ENCODE results near the gene TSC22D1.
"Not testable (repeated sequence)": the region's sequence is repeated elsewhere in the genome, so short reads cannot be mapped to it uniquely, and the experiment has no call there.

TSC22D1 gene

GRCh38 chr13:44577236-44578066 lies 1.3 kb upstream of the TSC22D1 start:
- H3K4me1 Mint-ChIP-seq: peaks cover 42% of the 10 kb centered on the region
- H3K27me3 Mint-ChIP-seq: peaks cover 6% of the 10 kb centered on the region
- ATAC-seq (peak; percentile 78), DNase-seq (peak; percentile 93 to 94)
- no peaks in the 10 kb centered on the region for H3K9me3 Mint-ChIP-seq
- peak overlapping the region; percentile 95 to 97 for H3K4me3 Mint-ChIP-seq
- H3K27ac Mint-ChIP-seq: peak overlapping the region; percentile 90 to 98

- Mint-ChIP-seq H3K4me1 (peaks cover 50% of the 10 kb centered on the region), H3K9me3 (no peaks in the 10 kb centered on the region), H3K27me3 (peaks cover 6% of the 10 kb centered on the region), H3K4me3 (peak overlapping the region; percentile 95 to 97), H3K27ac (peak overlapping the region in 1 of 2 donors; percentile 98)
- peak in 1 of 2 donors; percentile 24 for DNase-seq
- ATAC-seq: peak; percentile 29
Observed at GRCh38 chr13:44576351-44577235, 463 bp upstream of the TSC22D1 start.

GRCh38 chr13:44575035-44575434 lies 1.1 kb downstream of the TSC22D1 start:
- ATAC-seq: no peak
- peaks cover 50% of the 10 kb centered on the region for H3K4me1 Mint-ChIP-seq
- peak overlapping the region; percentile 83 to 97 for H3K4me3 Mint-ChIP-seq
- peak overlapping the region in 1 of 2 donors; percentile 97 for H3K27ac Mint-ChIP-seq
- peaks cover 6% of the 10 kb centered on the region for H3K27me3 Mint-ChIP-seq
- H3K9me3 Mint-ChIP-seq: no peaks in the 10 kb centered on the region
- DNase-seq: no peak

- no peak for ATAC-seq
Observed at GRCh38 chr13:44574466-44574855, 1.7 kb downstream of the TSC22D1 start.

GRCh38 chr13:44573790-44574465 lies 2.2 kb downstream of the TSC22D1 start:
- ATAC-seq: no peak

More at GRCh38 chr13:44574466-44574855, 1.7 kb downstream of the TSC22D1 start:
- H3K4me1 Mint-ChIP-seq: peaks cover 50% of the 10 kb centered on the region
- no peak for DNase-seq
- H3K4me3 Mint-ChIP-seq: peak overlapping the region in 1 of 2 donors; percentile 97
- H3K9me3 Mint-ChIP-seq: no peaks in the 10 kb centered on the region
- peaks cover 6% of the 10 kb centered on the region for H3K27me3 Mint-ChIP-seq
- no peak overlapping the region for H3K27ac Mint-ChIP-seq

GRCh38 chr13:44573071-44573470 lies 3.1 kb downstream of the TSC22D1 start:
- DNase-seq: no peak
- no peak overlapping the region for H3K4me3 Mint-ChIP-seq
- H3K9me3 Mint-ChIP-seq: no peaks in the 10 kb centered on the region
- H3K27me3 Mint-ChIP-seq: peaks cover under 1% of the 10 kb centered on the region
- ATAC-seq: no peak
- peaks cover 55% of the 10 kb centered on the region for H3K4me1 Mint-ChIP-seq
- peak overlapping the region in 1 of 2 donors; percentile 16 for H3K27ac Mint-ChIP-seq

More at GRCh38 chr13:44573790-44574465, 2.2 kb downstream of the TSC22D1 start:
- DNase-seq: no peak
- Mint-ChIP-seq H3K4me1 (peaks cover 52% of the 10 kb centered on the region), H3K9me3 (no peaks in the 10 kb centered on the region), H3K27ac (no peak overlapping the region), H3K27me3 (peaks cover 6% of the 10 kb centered on the region), H3K4me3 (no peak overlapping the region)

- no peaks in the 10 kb centered on the region for H3K27me3 Mint-ChIP-seq
- no peak overlapping the region for H3K27ac Mint-ChIP-seq
- ATAC-seq (no peak), DNase-seq (no peak)
- H3K9me3 Mint-ChIP-seq: no peaks in the 10 kb centered on the region
- peaks cover 40% of the 10 kb centered on the region for H3K4me1 Mint-ChIP-seq
- H3K4me3 Mint-ChIP-seq: no peak overlapping the region
Observed at GRCh38 chr13:44566601-44567000, 9.5 kb downstream of the TSC22D1 start.

GRCh38 chr13:44565881-44566280 lies 10.2 kb downstream of the TSC22D1 start:
- ATAC-seq: no peak
- Mint-ChIP-seq H3K4me1 (peaks cover 40% of the 10 kb centered on the region), H3K27ac (no peak overlapping the region), H3K4me3 (no peak overlapping the region), H3K9me3 (no peaks in the 10 kb centered on the region), H3K27me3 (no peaks in the 10 kb centered on the region)
- no peak for DNase-seq

- no peak for DNase-seq
- Mint-ChIP-seq H3K4me3 (no peak overlapping the region), H3K27me3 (no peaks in the 10 kb centered on the region), H3K27ac (no peak overlapping the region), H3K4me1 (peaks cover 40% of the 10 kb centered on the region), H3K9me3 (no peaks in the 10 kb centered on the region)
- no peak for ATAC-seq
Observed at GRCh38 chr13:44564936-44565335, 11.2 kb downstream of the TSC22D1 start.

GRCh38 chr13:44562853-44563252 lies 13.3 kb downstream of the TSC22D1 start:
- H3K27me3 Mint-ChIP-seq, ATAC-seq, DNase-seq, H3K9me3 Mint-ChIP-seq, H3K4me3 Mint-ChIP-seq, H3K27ac Mint-ChIP-seq: not testable (repeated sequence)
- peaks cover 27% of the 10 kb centered on the region for H3K4me1 Mint-ChIP-seq

- H3K27ac Mint-ChIP-seq: no peak overlapping the region
- no peaks in the 10 kb centered on the region for H3K9me3 Mint-ChIP-seq
- H3K27me3 Mint-ChIP-seq: no peaks in the 10 kb centered on the region
- ATAC-seq (no peak), DNase-seq (no peak)
- peaks cover 12% of the 10 kb centered on the region for H3K4me1 Mint-ChIP-seq
- H3K4me3 Mint-ChIP-seq: no peak overlapping the region
Observed at GRCh38 chr13:44561351-44561750, 14.8 kb downstream of the TSC22D1 start.

GRCh38 chr13:44557986-44558385 lies 18.1 kb downstream of the TSC22D1 start:
- Mint-ChIP-seq H3K4me3 (no peak overlapping the region), H3K27me3 (no peaks in the 10 kb centered on the region), H3K27ac (no peak overlapping the region), H3K4me1 (no peaks in the 10 kb centered on the region), H3K9me3 (no peaks in the 10 kb centered on the region)
- no peak for ATAC-seq
- no peak for DNase-seq

- H3K4me1 Mint-ChIP-seq: no peaks in the 10 kb centered on the region
- no peak overlapping the region for H3K4me3 Mint-ChIP-seq
- no peaks in the 10 kb centered on the region for H3K9me3 Mint-ChIP-seq
- no peak for DNase-seq
- no peak for ATAC-seq
- H3K27ac Mint-ChIP-seq: no peak overlapping the region
- H3K27me3 Mint-ChIP-seq: no peaks in the 10 kb centered on the region
Observed at GRCh38 chr13:44555207-44555606, 20.9 kb downstream of the TSC22D1 start.

- Mint-ChIP-seq H3K9me3 (no peaks in the 10 kb centered on the region), H3K27me3 (no peaks in the 10 kb centered on the region), H3K4me1 (no peaks in the 10 kb centered on the region), H3K4me3 (no peak overlapping the region), H3K27ac (no peak overlapping the region)
- ATAC-seq (no peak), DNase-seq (no peak)
Observed at GRCh38 chr13:44549476-44549875, 26.7 kb downstream of the TSC22D1 start.

GRCh38 chr13:44546164-44546563 lies 30.0 kb downstream of the TSC22D1 start:
- ATAC-seq (no peak), DNase-seq (no peak)
- no peaks in the 10 kb centered on the region for H3K9me3 Mint-ChIP-seq
- no peaks in the 10 kb centered on the region for H3K4me1 Mint-ChIP-seq
- no peak overlapping the region for H3K4me3 Mint-ChIP-seq
- H3K27me3 Mint-ChIP-seq: no peaks in the 10 kb centered on the region
- no peak overlapping the region for H3K27ac Mint-ChIP-seq
